Prostate gland (tissue), 2 donors: ENCODE results near the gene MRPL14.

Experiments
- POLR2A ChIP-seq: fragments of 450-650 bp; IDR thresholded peaks from one replicate; pipeline ENCODE4 v1.6.1; 2016; ENCODE audit warnings: antibody characterized with exemption, mild to moderate bottlenecking
- POLR2AphosphoS5 ChIP-seq: sonication (generic); formaldehyde crosslinking; IDR thresholded peaks from one replicate; pipeline ENCODE4 v1.6.1; 2017; ENCODE audit warnings: antibody characterized with exemption
- TF ChIP-seq, protein P1 (sequence below), 4 experiments: fragments of 200-600 bp in 2 of 4; fragments of 450-650 bp in 2 of 4; sonication (generic) in 2 of 4; IDR thresholded peaks; 1 replicate in 3 of 4; 2 replicates in 1 of 4; pipeline ENCODE4 v1.5.1; 2016 to 2019; ENCODE audit warnings: antibody characterized with exemption in 4 of 4, mild to moderate bottlenecking in 2 of 4, moderate library complexity in 2 of 4

DNA sequence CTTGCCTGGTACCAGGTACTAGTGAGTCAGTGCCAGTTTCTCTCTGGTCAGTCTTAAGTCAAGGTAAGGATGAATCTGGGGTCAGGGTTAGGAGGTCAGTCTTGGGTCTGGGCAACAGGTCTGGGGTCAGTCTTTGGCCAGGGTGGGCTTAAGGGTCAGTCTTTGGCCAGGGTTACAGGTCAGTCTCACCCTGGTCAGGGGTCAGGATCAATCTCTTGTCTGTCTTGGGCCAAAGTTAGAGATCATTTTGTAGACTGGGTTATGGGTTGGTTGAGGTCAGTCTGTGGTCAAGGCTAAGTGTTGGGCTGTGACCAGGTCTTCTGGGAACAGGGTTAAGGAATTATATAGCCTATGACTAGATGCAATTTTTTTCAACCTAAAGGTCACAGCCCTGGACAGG lies 18.6 kb upstream of the MRPL14 start:
- TF ChIP-seq, protein P1, sequence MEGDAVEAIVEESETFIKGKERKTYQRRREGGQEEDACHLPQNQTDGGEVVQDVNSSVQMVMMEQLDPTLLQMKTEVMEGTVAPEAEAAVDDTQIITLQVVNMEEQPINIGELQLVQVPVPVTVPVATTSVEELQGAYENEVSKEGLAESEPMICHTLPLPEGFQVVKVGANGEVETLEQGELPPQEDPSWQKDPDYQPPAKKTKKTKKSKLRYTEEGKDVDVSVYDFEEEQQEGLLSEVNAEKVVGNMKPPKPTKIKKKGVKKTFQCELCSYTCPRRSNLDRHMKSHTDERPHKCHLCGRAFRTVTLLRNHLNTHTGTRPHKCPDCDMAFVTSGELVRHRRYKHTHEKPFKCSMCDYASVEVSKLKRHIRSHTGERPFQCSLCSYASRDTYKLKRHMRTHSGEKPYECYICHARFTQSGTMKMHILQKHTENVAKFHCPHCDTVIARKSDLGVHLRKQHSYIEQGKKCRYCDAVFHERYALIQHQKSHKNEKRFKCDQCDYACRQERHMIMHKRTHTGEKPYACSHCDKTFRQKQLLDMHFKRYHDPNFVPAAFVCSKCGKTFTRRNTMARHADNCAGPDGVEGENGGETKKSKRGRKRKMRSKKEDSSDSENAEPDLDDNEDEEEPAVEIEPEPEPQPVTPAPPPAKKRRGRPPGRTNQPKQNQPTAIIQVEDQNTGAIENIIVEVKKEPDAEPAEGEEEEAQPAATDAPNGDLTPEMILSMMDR (IDR thresholded peaks at IDR 0.05), result no peak
- no peak for TF ChIP-seq POLR2AphosphoS5
- no peak for TF ChIP-seq POLR2A
